AG04450 (cell line): Measurements from ENCODE around the gene MAN1C1. TPM values are rescaled to one million over a fixed set of nuclear protein-coding genes. Genes with fewer than 3 reads are reported as not detected.
A peak's percentile ranks its signal among the peaks of the same experiment; 100 is the strongest.

ENCODE experiments used
- CTCF ChIA-PET: fragments of 300-600, 350-600 bp; formaldehyde crosslinking; extraction: SDS; loops from one replicate; lab custom pipeline; 2022; ENCODE audit warnings: antibody characterized with exemption, inconsistent platforms; lab: Charles Lee
- POLR2A ChIA-PET: fragments of 350-600 bp; formaldehyde crosslinking; extraction: SDS; loops from one replicate; lab custom pipeline; 2021; ENCODE audit warnings: antibody characterized with exemption, inconsistent platforms; lab: Yijun Ruan, JAX
- DNase-seq: peaks from one replicate; pipeline ENCODE4 v3.0.0-alpha.2; 2011; ENCODE audit warnings: low read depth, low spot score
- H3K27ac ChIP-seq: one replicate; pipeline ENCODE4 v1.5.1; 2012; ENCODE audit warnings: low read depth, low read length, control low read depth
- H3K27me3 ChIP-seq: one replicate; pipeline ENCODE4 v1.6.0; 2012; ENCODE audit warnings: low read length; ENCODE audit not compliant: control insufficient read depth, insufficient read depth
- H3K4me3 ChIP-seq: 2 replicates; pipeline ENCODE4 v1.5.1; 2011; ENCODE audit warnings: mild to moderate bottlenecking, low read depth, low read length, control low read depth
- H3K9me3 ChIP-seq: 2 replicates; pipeline ENCODE4 v1.5.1; 2012; ENCODE audit warnings: low read length; ENCODE audit not compliant: control insufficient read depth, insufficient read depth
- polyA plus RNA-seq: library from polyadenylated mRNA; depleted of rRNA; stranded (reverse); fragments of >200 nt; gene quantifications from 2 replicates; pipeline ENCODE4 v1.2.3, GENCODE V29; 2011
- TF ChIP-seq, protein P1 (sequence below): IDR thresholded peaks from 2 replicates; pipeline ENCODE4 v1.5.1; 2011; ENCODE audit warnings: low read depth, low read length, control low read depth, inconsistent platforms

MAN1C1 gene
- polyA plus RNA-seq, 1 experiment = 16.9 TPM

DNA sequence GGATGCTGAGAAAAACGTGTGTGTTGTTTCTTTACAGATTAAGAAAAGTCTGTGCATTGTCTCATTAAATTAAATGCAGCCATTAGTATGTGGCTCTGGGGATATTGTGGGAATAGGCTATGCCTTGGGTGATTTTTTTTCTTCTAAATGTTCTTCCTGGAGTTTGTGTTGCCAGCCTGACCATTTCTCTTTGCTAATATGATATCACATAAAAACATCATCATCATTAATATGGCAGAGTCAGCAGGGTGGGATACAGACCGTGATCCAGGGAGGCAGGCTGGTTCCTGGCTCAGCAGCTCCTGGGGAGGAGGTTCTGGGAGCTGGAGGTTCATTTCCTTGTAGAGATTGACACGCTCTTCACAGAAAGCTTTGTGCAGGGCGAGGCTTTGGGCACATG lies 122.8 kb downstream of the MAN1C1 start:
- H3K27ac ChIP-seq = no peak overlapping the region
- POLR2A ChIA-PET = no interaction called here
- no peak for DNase-seq
- no peaks in the 10 kb centered on the region for H3K27me3 ChIP-seq
- TF ChIP-seq, protein P1, sequence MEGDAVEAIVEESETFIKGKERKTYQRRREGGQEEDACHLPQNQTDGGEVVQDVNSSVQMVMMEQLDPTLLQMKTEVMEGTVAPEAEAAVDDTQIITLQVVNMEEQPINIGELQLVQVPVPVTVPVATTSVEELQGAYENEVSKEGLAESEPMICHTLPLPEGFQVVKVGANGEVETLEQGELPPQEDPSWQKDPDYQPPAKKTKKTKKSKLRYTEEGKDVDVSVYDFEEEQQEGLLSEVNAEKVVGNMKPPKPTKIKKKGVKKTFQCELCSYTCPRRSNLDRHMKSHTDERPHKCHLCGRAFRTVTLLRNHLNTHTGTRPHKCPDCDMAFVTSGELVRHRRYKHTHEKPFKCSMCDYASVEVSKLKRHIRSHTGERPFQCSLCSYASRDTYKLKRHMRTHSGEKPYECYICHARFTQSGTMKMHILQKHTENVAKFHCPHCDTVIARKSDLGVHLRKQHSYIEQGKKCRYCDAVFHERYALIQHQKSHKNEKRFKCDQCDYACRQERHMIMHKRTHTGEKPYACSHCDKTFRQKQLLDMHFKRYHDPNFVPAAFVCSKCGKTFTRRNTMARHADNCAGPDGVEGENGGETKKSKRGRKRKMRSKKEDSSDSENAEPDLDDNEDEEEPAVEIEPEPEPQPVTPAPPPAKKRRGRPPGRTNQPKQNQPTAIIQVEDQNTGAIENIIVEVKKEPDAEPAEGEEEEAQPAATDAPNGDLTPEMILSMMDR = no peak
- H3K9me3 ChIP-seq = peaks cover 5% of the 10 kb centered on the region; the same call in 1 of the 2 replicates
- H3K4me3 ChIP-seq = no peak overlapping the region
- CTCF ChIA-PET = no interaction called here

DNA sequence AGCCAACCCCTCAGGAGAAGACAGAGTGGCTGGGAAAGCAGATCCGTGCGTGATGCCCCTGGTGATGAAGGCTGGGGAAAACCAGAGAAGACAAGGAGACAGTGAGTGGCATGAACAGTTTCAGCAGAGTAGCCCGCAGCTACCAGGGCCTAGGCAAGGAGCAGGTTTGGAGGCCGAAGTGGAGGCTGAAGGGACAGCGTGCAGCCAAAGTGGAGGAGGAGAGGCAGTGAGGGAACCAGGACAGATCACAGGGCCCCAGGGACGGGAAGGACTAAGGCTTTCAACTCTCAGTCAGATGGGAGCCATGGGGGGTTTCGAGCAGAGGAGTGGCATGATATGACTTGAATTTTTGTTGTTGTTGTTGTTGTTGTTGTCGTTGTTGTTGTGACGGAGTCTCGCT lies 123.5 kb downstream of the MAN1C1 start:
- ChIA-PET POLR2A (no interaction called here), CTCF (no interaction called here)
- Histone ChIP-seq H3K9me3 (peaks cover 5% of the 10 kb centered on the region; the same call in 1 of the 2 replicates), H3K27me3 (no peaks in the 10 kb centered on the region), H3K4me3 (no peak overlapping the region), H3K27ac (no peak overlapping the region)
- TF ChIP-seq, protein P1 = no peak
- DNase-seq = no peak

GRCh38 chr1:25742316-25742715 lies 125.7 kb downstream of the MAN1C1 start:
- POLR2A ChIA-PET = no interaction called here
- DNase-seq = no peak
- CTCF ChIA-PET = interaction anchor here (4.0 kb wide), 1 partner anchor 134 kb away, joined by 24 read pairs; no protein-coding TSS in a partner anchor

DNA sequence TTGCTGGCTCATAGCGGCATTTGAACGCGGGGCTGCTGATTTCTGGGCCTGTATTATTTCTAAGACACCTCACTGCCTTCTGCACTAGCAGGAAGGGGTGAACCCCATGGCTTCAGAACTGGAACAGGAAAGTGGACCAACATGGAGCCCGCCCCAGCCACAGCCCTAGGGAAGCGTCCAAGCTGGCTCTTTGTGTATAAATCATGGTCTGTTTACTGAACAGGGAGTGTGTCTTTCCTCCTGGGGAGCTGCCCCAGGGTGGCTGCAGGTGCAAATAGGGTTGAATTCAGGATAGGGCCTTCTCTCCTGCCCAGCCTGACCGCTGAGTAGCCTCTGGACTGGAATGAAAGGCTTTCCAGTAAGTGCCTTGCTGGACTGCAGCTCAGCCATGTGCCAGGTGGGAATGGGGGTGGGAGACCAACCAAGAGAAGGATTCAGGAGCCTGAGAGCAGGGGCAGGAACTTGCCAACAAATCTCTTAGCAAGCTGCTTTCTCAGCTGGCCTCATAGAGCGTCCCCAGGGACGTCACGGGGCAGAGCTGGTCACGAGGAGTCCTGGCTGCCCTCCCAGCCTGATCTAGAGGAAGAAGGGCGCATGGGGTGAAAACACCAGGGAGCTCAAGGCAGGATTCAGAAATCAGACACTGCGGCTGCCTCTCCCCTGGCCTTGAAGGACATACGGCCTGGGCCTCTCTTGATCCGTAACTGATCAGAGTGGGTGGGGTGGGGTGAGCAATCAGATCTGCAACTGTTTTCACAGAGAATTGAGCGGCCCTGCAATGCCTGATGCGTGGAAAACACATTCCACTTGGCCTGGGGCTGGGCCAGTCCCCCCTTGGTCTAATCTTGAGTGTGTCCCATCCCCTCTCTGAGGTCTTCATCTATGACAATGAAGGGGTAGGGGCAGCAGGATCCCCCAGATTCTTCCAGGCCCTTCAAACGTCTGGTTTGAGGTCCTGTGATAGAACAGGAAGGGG lies 126.9 kb downstream of the MAN1C1 start:
- no peak overlapping the region for H3K4me3 ChIP-seq
- CTCF ChIA-PET = interaction anchor here (1.1 to 4.0 kb wide), 3 partner anchors 16 to 135 kb away, joined by 3 to 24 read pairs (median 3); no protein-coding TSS in a partner anchor
- H3K27ac ChIP-seq = peak overlapping the region; percentile 47
- H3K9me3 ChIP-seq = peaks cover 4% of the 10 kb centered on the region; the same call in 1 of the 2 replicates
- TF ChIP-seq, protein P1 = no peak
- peaks cover 3% of the 10 kb centered on the region for H3K27me3 ChIP-seq
- DNase-seq = no peak
- POLR2A ChIA-PET = no interaction called here

More at GRCh38 chr1:25742316-25742715, 125.7 kb downstream of the MAN1C1 start:
- Histone ChIP-seq H3K27me3 (no peaks in the 10 kb centered on the region), H3K4me3 (no peak overlapping the region), H3K9me3 (peaks cover 5% of the 10 kb centered on the region; the same call in 1 of the 2 replicates), H3K27ac (no peak overlapping the region)
- TF ChIP-seq, protein P1 = no peak

DNA sequence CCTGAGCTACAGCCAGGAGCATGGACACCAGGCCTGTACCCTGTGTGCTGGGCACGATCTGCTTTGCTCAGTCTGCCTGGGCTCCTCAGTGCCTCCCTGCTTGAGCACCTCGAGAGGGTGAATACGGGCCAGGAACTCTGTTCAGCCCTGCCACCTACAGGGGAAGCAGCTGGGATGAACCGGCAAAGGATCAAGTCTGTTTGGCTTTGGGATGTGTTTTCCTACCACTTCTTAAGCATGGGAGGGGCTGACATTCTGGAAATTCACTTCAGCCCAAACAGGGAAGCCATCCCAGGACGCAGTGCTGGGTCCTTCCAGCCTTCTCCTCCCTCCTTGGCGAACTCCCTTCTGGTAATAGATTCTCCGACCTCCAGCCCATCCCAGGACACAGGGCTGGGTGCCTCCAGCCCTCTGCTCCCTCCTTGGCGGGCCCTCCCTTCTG lies 127.6 kb downstream of the MAN1C1 start:
- POLR2A ChIA-PET = no interaction called here
- H3K27ac ChIP-seq = peak overlapping the region; percentile 47

More for the DNA sequence above, 127.6 kb downstream of the MAN1C1 start:
- DNase-seq = no peak
- H3K4me3 ChIP-seq = no peak overlapping the region
- H3K27me3 ChIP-seq = peaks cover 3% of the 10 kb centered on the region
- H3K9me3 ChIP-seq = no peaks in the 10 kb centered on the region
- TF ChIP-seq, protein P1 = peak; percentile 66
- CTCF ChIA-PET = interaction anchor here (1.1 to 4.0 kb wide), 3 partner anchors 15 to 135 kb away, joined by 3 to 24 read pairs (median 3); no protein-coding TSS in a partner anchor
